Measurements from ENCODE around the gene GABRB1. TPM values are rescaled to one million over a fixed set of nuclear protein-coding genes. Genes with fewer than 3 reads are reported as not detected.
A peak's percentile ranks its signal among the peaks of the same experiment; 100 is the strongest.

GABRB1 gene
- total RNA-seq = not detected

- no peak for DNase-seq
Observed at GRCh38 chr4:47031011-47031678, at the start of gene GABRB1. Gene GABRB1 (plus strand): TSS chr4:47031567.

- DNase-seq = no peak
Observed at GRCh38 chr4:46984781-46985180, 46.6 kb upstream of the GABRB1 start.

GRCh38 chr4:46986922-46987638 is 44.3 kb upstream of the GABRB1 start:
- DNase-seq = no peak

- DNase-seq = no peak
Observed at GRCh38 chr4:46992338-46992737, 39.0 kb upstream of the GABRB1 start.

- no peak for DNase-seq
Observed at GRCh38 chr4:46993075-46994006, 38.0 kb upstream of the GABRB1 start, which contains the start of gene GABRA4. Gene GABRA4 (minus strand): TSS chr4:46993581. CDS start chr4:46993424, 157 bp downstream.

- no peak for DNase-seq
Observed at GRCh38 chr4:46994007-46994405, 37.4 kb upstream of the GABRB1 start.

GRCh38 chr4:46999566-46999965 is 31.8 kb upstream of the GABRB1 start:
- DNase-seq = no peak

- no peak for DNase-seq
Observed at GRCh38 chr4:47000406-47000805, 31.0 kb upstream of the GABRB1 start.

GRCh38 chr4:47002580-47002979 is 28.8 kb upstream of the GABRB1 start:
- no peak for DNase-seq

- DNase-seq = no peak
Observed at GRCh38 chr4:47010347-47010911, 20.9 kb upstream of the GABRB1 start.

- DNase-seq = no peak
Observed at GRCh38 chr4:47010912-47011446, 20.4 kb upstream of the GABRB1 start.

- no peak for DNase-seq
Observed at GRCh38 chr4:47012676-47013075, 18.7 kb upstream of the GABRB1 start.

- DNase-seq = no peak
Observed at GRCh38 chr4:47013373-47013772, 18.0 kb upstream of the GABRB1 start.

- no peak for DNase-seq
Observed at GRCh38 chr4:47017081-47017480, 14.3 kb upstream of the GABRB1 start.

- no peak for DNase-seq
Observed at GRCh38 chr4:47017494-47017893, 13.9 kb upstream of the GABRB1 start.

- no peak for DNase-seq
Observed at GRCh38 chr4:47031751-47032404, 511 bp downstream of the GABRB1 start.

GRCh38 chr4:47032405-47033106 is 1.2 kb downstream of the GABRB1 start:
- peak; percentile 7 for DNase-seq

GRCh38 chr4:47038263-47038662 is 6.9 kb downstream of the GABRB1 start:
- DNase-seq = no peak

- no peak for DNase-seq
Observed at GRCh38 chr4:47040828-47041227, 9.5 kb downstream of the GABRB1 start.

- no peak for DNase-seq
Observed at GRCh38 chr4:47043821-47044220, 12.5 kb downstream of the GABRB1 start.

- no peak for DNase-seq
Observed at GRCh38 chr4:47045261-47045660, 13.9 kb downstream of the GABRB1 start.

Measured in effector CD4-positive, alpha-beta T cell (primary cell).